Cortex of kidney (tissue), 1 donor: Measurements from ENCODE around the gene PBX3.

Source experiments
- DNase-seq: peaks from one replicate; lab custom pipeline; 2025; lab: John Stamatoyannopoulos, UW

The PBX3 gene

GRCh38 chr9:125906893-125907292 lies 159.7 kb downstream of the PBX3 start:
- no peak for DNase-seq

GRCh38 chr9:125908136-125908535 lies 161.0 kb downstream of the PBX3 start:
- no peak for DNase-seq

GRCh38 chr9:125908966-125909365 lies 161.8 kb downstream of the PBX3 start:
- no peak for DNase-seq

GRCh38 chr9:125909459-125909858 lies 162.3 kb downstream of the PBX3 start:
- no peak for DNase-seq

- no peak for DNase-seq
Observed at GRCh38 chr9:125910286-125910685, 163.1 kb downstream of the PBX3 start.

- DNase-seq: no peak
Observed at GRCh38 chr9:125911861-125912644, 164.9 kb downstream of the PBX3 start.

GRCh38 chr9:125912667-125913066 lies 165.5 kb downstream of the PBX3 start:
- DNase-seq: no peak

- DNase-seq: no peak
Observed at GRCh38 chr9:125913551-125913950, 166.4 kb downstream of the PBX3 start.

GRCh38 chr9:125914411-125914810 lies 167.2 kb downstream of the PBX3 start:
- DNase-seq: no peak

GRCh38 chr9:125915606-125916005 lies 168.4 kb downstream of the PBX3 start:
- DNase-seq: no peak

GRCh38 chr9:125919565-125919964 lies 172.4 kb downstream of the PBX3 start:
- DNase-seq: no peak

GRCh38 chr9:125920402-125920801 lies 173.2 kb downstream of the PBX3 start:
- no peak for DNase-seq

GRCh38 chr9:125922854-125923253 lies 175.7 kb downstream of the PBX3 start:
- DNase-seq: no peak

GRCh38 chr9:125924351-125924750 lies 177.2 kb downstream of the PBX3 start:
- no peak for DNase-seq

- no peak for DNase-seq
Observed at GRCh38 chr9:125926936-125927335, 179.8 kb downstream of the PBX3 start.

GRCh38 chr9:125929846-125930245 lies 182.7 kb downstream of the PBX3 start:
- no peak for DNase-seq

- DNase-seq: no peak
Observed at GRCh38 chr9:125931211-125931610, 184.0 kb downstream of the PBX3 start.

GRCh38 chr9:125932012-125932411 lies 184.8 kb downstream of the PBX3 start:
- no peak for DNase-seq

- no peak for DNase-seq
Observed at GRCh38 chr9:125932746-125933455, 185.7 kb downstream of the PBX3 start.

GRCh38 chr9:125942125-125942524 lies 195.0 kb downstream of the PBX3 start:
- DNase-seq: no peak

- no peak for DNase-seq
Observed at GRCh38 chr9:125943831-125944230, 196.7 kb downstream of the PBX3 start.

GRCh38 chr9:125946397-125946796 lies 199.2 kb downstream of the PBX3 start:
- no peak for DNase-seq

GRCh38 chr9:125948887-125949596 lies 201.9 kb downstream of the PBX3 start:
- no peak for DNase-seq
